Esophagus squamous epithelium (tissue), 4 donors: Measurements from ENCODE around the gene CLEC11A.
A peak's percentile ranks its signal among the peaks of the same experiment; 100 is the strongest.

Experiments used
- CTCF ChIP-seq, 6 experiments: fragments of 450-650 bp in 4 of 6; fragments of 200-600 bp in 2 of 6; sonication (generic) in 2 of 6; IDR thresholded peaks; one replicate each; pipeline ENCODE4 v1.5.1; 2016 to 2019; ENCODE audit warnings: antibody characterized with exemption in 6 of 6, mild to moderate bottlenecking in 4 of 6, moderate library complexity in 4 of 6
- POLR2A ChIP-seq, 4 donors: fragments of 450-650 bp; IDR thresholded peaks; one replicate each; pipeline ENCODE4 v1.6.1; 2017; ENCODE audit warnings: antibody characterized with exemption in 4 of 4, mild to moderate bottlenecking in 4 of 4, moderate library complexity in 3 of 4

- peak in 1 of 6 experiments; percentile 33 for TF ChIP-seq CTCF (IDR thresholded peaks at IDR 0.05)
- TF ChIP-seq POLR2A (IDR thresholded peaks at IDR 0.05): no peak
Observed at GRCh38 chr19:50720921-50721381, 2.2 kb upstream of the CLEC11A start.
